ENCODE results near the gene TFEC. TPM values are rescaled to one million over a fixed set of nuclear protein-coding genes. Genes with fewer than 3 reads are reported as not detected.

Gene TFEC
- total RNA-seq, 1 experiment from 2014 or later, result not detected

DNA sequence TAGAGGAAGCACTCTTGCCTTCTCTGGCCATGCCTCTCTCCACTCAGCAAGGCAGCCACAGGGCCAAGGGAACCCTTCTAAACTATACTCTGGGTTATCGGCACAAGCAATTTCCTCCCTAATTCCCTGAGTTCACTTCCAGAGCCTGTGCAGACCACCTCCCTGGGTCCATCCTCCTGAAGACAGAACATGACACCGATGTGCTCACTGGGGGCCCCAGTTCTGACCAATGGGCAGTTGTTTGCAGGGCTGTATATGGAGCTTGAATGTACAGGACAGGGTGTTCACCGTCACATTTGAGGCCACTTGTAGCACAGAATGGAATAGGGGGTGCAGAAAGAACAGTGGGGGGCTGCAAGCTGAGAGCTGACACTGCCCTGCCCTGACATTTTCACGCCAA, 77.7 kb downstream of the TFEC start:
- no peaks in the 10 kb centered on the region for H3K27me3 ChIP-seq (ENCODE audit: insufficient read depth, low read length)
- no peak overlapping the region for H3K56ac ChIP-seq (ENCODE audit: insufficient read length, low read depth, low read length)
- no peak overlapping the region for H3K23ac ChIP-seq (ENCODE audit: insufficient read length, low read depth, low read length)
- H3K27ac ChIP-seq (ENCODE audit: insufficient read length, low read depth, low read length), result no peak overlapping the region
- Mint-ChIP-seq H3K36me3 (ENCODE audit: insufficient read depth in 1 of 3, low read depth in 3 of 3) (no peaks in the 10 kb centered on the region), H3K9me3 (no peaks in the 10 kb centered on the region), H3K4me1 (no peaks in the 10 kb centered on the region), H3K27ac (no peak overlapping the region), H3K4me3 (no peak overlapping the region), H3K27me3 (ENCODE audit: low read depth) (no peaks in the 10 kb centered on the region)
- no peak overlapping the region for H3K4me2 ChIP-seq (ENCODE audit: insufficient read depth, insufficient read length, low read length)
- H4K91ac ChIP-seq (ENCODE audit: insufficient read length, low read depth, low read length), result no peak overlapping the region
- H2BK12ac ChIP-seq (ENCODE audit: insufficient read length, low read depth, low read length), result no peak overlapping the region
- no peak overlapping the region for H3K9ac ChIP-seq (ENCODE audit: extremely low read depth, insufficient read length, low read length)
- H3K4me1 ChIP-seq (ENCODE audit: insufficient read depth, low read length), result no peaks in the 10 kb centered on the region
- H3K14ac ChIP-seq (ENCODE audit: insufficient read depth, low read length), result no peak overlapping the region
- no peaks in the 10 kb centered on the region for H3K79me1 ChIP-seq (ENCODE audit: insufficient read depth, low read depth, low read length, poor library complexity, severe bottlenecking)
- H2BK20ac ChIP-seq (ENCODE audit: low read depth, low read length, poor library complexity, severe bottlenecking), result no peak overlapping the region
- H3K4ac ChIP-seq (ENCODE audit: low read depth, low read length), result no peak overlapping the region
- no peak overlapping the region for H2AK5ac ChIP-seq (ENCODE audit: insufficient read length, low read length)
- H3K18ac ChIP-seq (ENCODE audit: insufficient read length, low read depth, low read length), result no peak overlapping the region
- H2AFZ ChIP-seq (ENCODE audit: low read length), result no peak overlapping the region
- H2BK15ac ChIP-seq (ENCODE audit: low read depth, low read length), result no peak overlapping the region
- H3K79me2 ChIP-seq (ENCODE audit: insufficient read depth, low read length), result no peaks in the 10 kb centered on the region
- TF ChIP-seq, protein P1, sequence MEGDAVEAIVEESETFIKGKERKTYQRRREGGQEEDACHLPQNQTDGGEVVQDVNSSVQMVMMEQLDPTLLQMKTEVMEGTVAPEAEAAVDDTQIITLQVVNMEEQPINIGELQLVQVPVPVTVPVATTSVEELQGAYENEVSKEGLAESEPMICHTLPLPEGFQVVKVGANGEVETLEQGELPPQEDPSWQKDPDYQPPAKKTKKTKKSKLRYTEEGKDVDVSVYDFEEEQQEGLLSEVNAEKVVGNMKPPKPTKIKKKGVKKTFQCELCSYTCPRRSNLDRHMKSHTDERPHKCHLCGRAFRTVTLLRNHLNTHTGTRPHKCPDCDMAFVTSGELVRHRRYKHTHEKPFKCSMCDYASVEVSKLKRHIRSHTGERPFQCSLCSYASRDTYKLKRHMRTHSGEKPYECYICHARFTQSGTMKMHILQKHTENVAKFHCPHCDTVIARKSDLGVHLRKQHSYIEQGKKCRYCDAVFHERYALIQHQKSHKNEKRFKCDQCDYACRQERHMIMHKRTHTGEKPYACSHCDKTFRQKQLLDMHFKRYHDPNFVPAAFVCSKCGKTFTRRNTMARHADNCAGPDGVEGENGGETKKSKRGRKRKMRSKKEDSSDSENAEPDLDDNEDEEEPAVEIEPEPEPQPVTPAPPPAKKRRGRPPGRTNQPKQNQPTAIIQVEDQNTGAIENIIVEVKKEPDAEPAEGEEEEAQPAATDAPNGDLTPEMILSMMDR (conservative IDR thresholded peaks at IDR 0.05), result no peak
- no peak overlapping the region for H4K8ac ChIP-seq (replicated peaks; ENCODE audit: insufficient read length, low read depth, low read length)
- no peak overlapping the region for H3T11ph ChIP-seq (ENCODE audit: low read length)
- H3K23me2 ChIP-seq (ENCODE audit: insufficient read length, low read depth, low read length, poor library complexity, severe bottlenecking), result no peaks in the 10 kb centered on the region
- H3K9me3 ChIP-seq (ENCODE audit: control insufficient read depth, low read depth, low read length), result no peaks in the 10 kb centered on the region
- H4K20me1 ChIP-seq (ENCODE audit: control insufficient read depth, insufficient read depth, insufficient read length), result no peaks in the 10 kb centered on the region
- no peak overlapping the region for H2BK120ac ChIP-seq (ENCODE audit: low read depth, low read length, poor library complexity, severe bottlenecking)
- H2BK5ac ChIP-seq (ENCODE audit: insufficient read length, low read length), result no peak overlapping the region
- WGBS (ENCODE audit: extremely low coverage, insufficient read length, low lambda C conversion rate), result no CpG with 5 or more reads among the region's 4 CpGs
- no peak for DNase-seq
- no peak overlapping the region for H4K5ac ChIP-seq (ENCODE audit: insufficient read length, low read depth, low read length)

Data from H9 (cell line).